Activated CD4-positive, CD25-positive, alpha-beta regulatory T cell (primary cell): Measurements from ENCODE around the gene TMEM30B.
"Not testable (repeated sequence)": the region's sequence is repeated elsewhere in the genome, so short reads cannot be mapped to it uniquely, and the experiment has no call there.

Experiments used
- DNase-seq, 4 experiments: peaks; one replicate each; lab custom pipeline; 2025; lab: John Stamatoyannopoulos, UW

Gene TMEM30B

GRCh38 chr14:61281186-61281947, at the start of gene TMEM30B:
Gene TMEM30B (minus strand): TSS chr14:61281338. CDS start chr14:61281147, 191 bp downstream.
- peak in 2 of 4 experiments; percentile 13 to 31 for DNase-seq

GRCh38 chr14:61330511-61330910, 49.4 kb upstream of the TMEM30B start:
- DNase-seq, result no peak

GRCh38 chr14:61329478-61330051, 48.4 kb upstream of the TMEM30B start:
- no peak for DNase-seq

GRCh38 chr14:61328626-61329262, 47.6 kb upstream of the TMEM30B start:
- no peak for DNase-seq

GRCh38 chr14:61326847-61327246, 45.7 kb upstream of the TMEM30B start:
- DNase-seq, result no peak

- DNase-seq, result no peak
These were observed 45.0 kb upstream of the TMEM30B start for GRCh38 chr14:61326146-61326545.

GRCh38 chr14:61325166-61325565, 44.0 kb upstream of the TMEM30B start:
- no peak for DNase-seq

- DNase-seq, result no peak
These were observed 42.8 kb upstream of the TMEM30B start for GRCh38 chr14:61323970-61324369.

- no peak for DNase-seq
These were observed 41.7 kb upstream of the TMEM30B start for GRCh38 chr14:61322799-61323290.

GRCh38 chr14:61322011-61322798, 41.1 kb upstream of the TMEM30B start:
- DNase-seq, result no peak

- DNase-seq, result peak; percentile 50 to 74 (median 64)
These were observed 40.4 kb upstream of the TMEM30B start, which contains the start of gene PRKCH for GRCh38 chr14:61321385-61322010. Gene PRKCH (plus strand): TSS chr14:61321579. CDS start chr14:61322102, 523 bp downstream.

GRCh38 chr14:61320806-61321384, 39.8 kb upstream of the TMEM30B start:
- DNase-seq, result no peak

GRCh38 chr14:61320170-61320569, 39.0 kb upstream of the TMEM30B start:
- not testable (repeated sequence) for DNase-seq

- no peak for DNase-seq
These were observed 38.6 kb upstream of the TMEM30B start for GRCh38 chr14:61319706-61320105.

- DNase-seq, result no peak
These were observed 37.9 kb upstream of the TMEM30B start for GRCh38 chr14:61319086-61319485.

GRCh38 chr14:61315313-61315712, 34.2 kb upstream of the TMEM30B start:
- no peak for DNase-seq

- not testable (repeated sequence) for DNase-seq
These were observed 27.6 kb upstream of the TMEM30B start for GRCh38 chr14:61308701-61309100.

GRCh38 chr14:61308198-61308597, 27.1 kb upstream of the TMEM30B start:
- no peak for DNase-seq

GRCh38 chr14:61304688-61305087, 23.6 kb upstream of the TMEM30B start:
- DNase-seq, result no peak

GRCh38 chr14:61300754-61301153, 19.6 kb upstream of the TMEM30B start:
- DNase-seq, result no peak

GRCh38 chr14:61300209-61300608, 19.1 kb upstream of the TMEM30B start:
- no peak for DNase-seq
